HEK293 (cell line): ENCODE measurements around the gene PPEF1.
A peak's percentile ranks its signal among the peaks of the same experiment; 100 is the strongest.

Experiments
- CTCF ChIA-PET: fragments of 350-600 bp; formaldehyde crosslinking; extraction: SDS; loops from one replicate; lab custom pipeline; 2021; ENCODE audit warnings: antibody characterized with exemption; lab: Yijun Ruan, JAX
- POLR2A ChIA-PET: fragments of 300-600 bp; formaldehyde crosslinking; extraction: SDS; loops from one replicate; lab custom pipeline; 2020; ENCODE audit warnings: antibody characterized with exemption, inconsistent platforms; lab: Yijun Ruan, JAX
- H3K27ac ChIP-seq: fragments of 200-500 bp; sonication (Bioruptor generic); 2 replicates; pipeline ENCODE4 v1.5.1; 2014; ENCODE audit warnings: low read depth, low read length, control low read depth, inconsistent platforms; ENCODE audit errors: extremely low read depth
- H3K36me3 ChIP-seq, 2 experiments: fragments of 200-500 bp in 1 of 2; sonication (Bioruptor generic) in 1 of 2; 1 replicate in 1 of 2; 2 replicates in 1 of 2; pipeline ENCODE4 v1.5.1; 2014 to 2017; ENCODE audit warnings: inconsistent platforms in 2 of 2, low read length in 2 of 2; ENCODE audit not compliant: control insufficient read depth in 2 of 2, insufficient read depth in 1 of 2
- H3K4me1 ChIP-seq: fragments of 200-500 bp; sonication (Bioruptor generic); 2 replicates; pipeline ENCODE4 v1.5.1; 2014; ENCODE audit warnings: mild to moderate bottlenecking, low read length, inconsistent platforms; ENCODE audit not compliant: control insufficient read depth, insufficient read depth
- H3K4me3 ChIP-seq: 2 replicates; pipeline ENCODE4 v1.5.1; 2011; ENCODE audit warnings: low read depth, mild to moderate bottlenecking, control low read depth, low read length, moderate library complexity
- H3K9me3 ChIP-seq: fragments of 200-500 bp; sonication (Bioruptor generic); 2 replicates; pipeline ENCODE4 v1.5.1; 2014; ENCODE audit warnings: low read depth, low read length, inconsistent platforms; ENCODE audit not compliant: control insufficient read depth, insufficient read depth
- GFI1B ChIP-seq: fragments of 450-650 bp; formaldehyde crosslinking; IDR thresholded peaks from 2 replicates; pipeline ENCODE4 v1.5.1; 2016; ENCODE audit warnings: missing biosample characterization, missing genetic modification characterization
- GLI2 ChIP-seq: fragments of 450-650 bp; formaldehyde crosslinking; IDR thresholded peaks from 2 replicates; pipeline ENCODE4; 2017; ENCODE audit warnings: missing biosample characterization, missing genetic modification characterization, low read depth, borderline replicate concordance
- HOXA7 ChIP-seq: sonication (generic); formaldehyde crosslinking; IDR thresholded peaks from 2 replicates; pipeline ENCODE4 v1.8.1; 2022; ENCODE audit warnings: missing genetic modification reagents, borderline replicate concordance
- KLF10 ChIP-seq: fragments of 450-650 bp; IDR thresholded peaks from 2 replicates; pipeline ENCODE4 v1.5.1; 2018; ENCODE audit warnings: missing biosample characterization, mild to moderate bottlenecking, missing genetic modification characterization
- KLF17 ChIP-seq: fragments of 450-650 bp; formaldehyde crosslinking; IDR thresholded peaks from 2 replicates; pipeline ENCODE4 v1.5.1; 2016; ENCODE audit warnings: missing biosample characterization, missing genetic modification characterization
- KLF7 ChIP-seq: fragments of 450-650 bp; formaldehyde crosslinking; IDR thresholded peaks from 2 replicates; pipeline ENCODE4 v1.5.1; 2016; ENCODE audit warnings: missing biosample characterization, missing genetic modification characterization, borderline replicate concordance
- KLF8 ChIP-seq: fragments of 450-650 bp; formaldehyde crosslinking; IDR thresholded peaks from 2 replicates; pipeline ENCODE4 v1.5.1; 2016; ENCODE audit warnings: missing biosample characterization, missing genetic modification characterization
- REPIN1 ChIP-seq: fragments of 450-650 bp; formaldehyde crosslinking; IDR thresholded peaks from 2 replicates; pipeline ENCODE4 v1.5.1; 2017; ENCODE audit warnings: missing biosample characterization, missing genetic modification characterization, low read depth
- SP7 ChIP-seq: fragments of 450-650 bp; formaldehyde crosslinking; IDR thresholded peaks from 2 replicates; pipeline ENCODE4 v1.5.1; 2016; ENCODE audit warnings: missing biosample characterization, missing genetic modification characterization
- TCF7L2 ChIP-seq: IDR thresholded peaks from 2 replicates; pipeline ENCODE4 v1.6.1; 2011; ENCODE audit warnings: low read depth, mild to moderate bottlenecking, inconsistent platforms, low read length, moderate library complexity, borderline replicate concordance
- ZIC2 ChIP-seq: fragments of 450-650 bp; formaldehyde crosslinking; IDR thresholded peaks from 2 replicates; pipeline ENCODE4 v1.5.1; 2016; ENCODE audit warnings: missing biosample characterization, missing genetic modification characterization
- ZNF140 ChIP-seq: fragments of 450-650 bp; formaldehyde crosslinking; IDR thresholded peaks from 2 replicates; pipeline ENCODE4 v1.5.1; 2016; ENCODE audit warnings: missing biosample characterization, missing genetic modification characterization
- ZNF544 ChIP-seq: fragments of 450-650 bp; formaldehyde crosslinking; IDR thresholded peaks from 2 replicates; pipeline ENCODE4 v1.5.0; 2017; ENCODE audit warnings: missing biosample characterization, missing genetic modification characterization
- ZNF626 ChIP-seq: fragments of 450-650 bp; sonication (Bioruptor Pico); formaldehyde crosslinking; IDR thresholded peaks from 2 replicates; pipeline ENCODE4 v1.5.1; 2018; ENCODE audit warnings: missing biosample characterization, missing genetic modification characterization, inconsistent platforms
- ZNF670 ChIP-seq: fragments of 450-650 bp; formaldehyde crosslinking; IDR thresholded peaks from 2 replicates; pipeline ENCODE4 v1.5.1; 2016; ENCODE audit warnings: missing biosample characterization, missing genetic modification characterization, low read depth
- ZXDB ChIP-seq: fragments of 450-650 bp; formaldehyde crosslinking; IDR thresholded peaks from 2 replicates; pipeline ENCODE4 v1.5.1; 2016; ENCODE audit warnings: missing biosample characterization, missing genetic modification characterization
- TF ChIP-seq, protein P1 (sequence below): fragments of 450-650 bp; formaldehyde crosslinking; conservative IDR thresholded peaks from 2 replicates; pipeline ENCODE4 v1.5.1; 2016; ENCODE audit warnings: low read depth, missing biosample characterization, missing genetic modification characterization

The PPEF1 gene

DNA sequence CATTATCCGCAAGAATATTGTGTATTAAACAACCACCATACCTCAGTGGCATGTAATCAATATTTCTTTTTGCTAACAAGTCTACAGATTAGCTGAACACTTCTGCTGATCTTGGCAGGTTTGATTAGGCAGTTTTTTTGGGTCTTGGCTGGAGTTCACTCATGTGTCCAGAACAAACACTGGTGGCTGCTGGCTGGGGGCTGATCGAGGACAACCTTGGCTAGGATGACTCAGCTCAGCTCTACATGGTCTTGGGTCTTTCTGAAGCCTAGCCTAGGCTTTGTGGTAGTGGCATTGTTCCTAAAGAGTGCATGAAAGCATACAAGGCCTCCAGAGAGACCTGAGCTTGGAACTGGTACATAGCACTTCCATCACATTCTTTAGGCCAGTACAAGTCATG lies 41.1 kb downstream of the PPEF1 start (continued):
- TF ChIP-seq ZNF626 = no peak
- TF ChIP-seq ZXDB = no peak
- no peak for TF ChIP-seq GFI1B (tag by site-specific recombination)
- no peak for TF ChIP-seq ZNF140
- TF ChIP-seq, all 188 proteins: peak for 0

DNA sequence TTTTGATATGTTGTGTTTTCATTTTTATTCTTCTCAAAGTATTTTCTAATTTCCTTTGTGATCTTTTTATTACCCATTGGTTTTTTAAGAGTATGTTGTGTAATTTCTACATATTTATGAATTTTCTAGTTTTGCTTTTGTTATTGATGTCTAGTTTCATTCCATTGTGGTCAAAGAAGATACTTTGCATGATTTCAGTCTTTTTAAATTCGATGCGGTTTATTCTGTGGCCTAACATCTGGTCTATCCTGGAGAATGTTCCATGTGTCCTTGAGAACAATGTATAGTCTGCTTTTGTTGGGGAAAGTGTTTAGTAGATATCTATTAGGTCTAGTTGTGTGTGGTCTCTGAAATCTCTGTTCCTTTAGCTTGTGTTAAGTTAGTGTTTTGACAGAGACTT lies 46.2 kb downstream of the PPEF1 start:
- no peak overlapping the region for H3K4me3 ChIP-seq

DNA sequence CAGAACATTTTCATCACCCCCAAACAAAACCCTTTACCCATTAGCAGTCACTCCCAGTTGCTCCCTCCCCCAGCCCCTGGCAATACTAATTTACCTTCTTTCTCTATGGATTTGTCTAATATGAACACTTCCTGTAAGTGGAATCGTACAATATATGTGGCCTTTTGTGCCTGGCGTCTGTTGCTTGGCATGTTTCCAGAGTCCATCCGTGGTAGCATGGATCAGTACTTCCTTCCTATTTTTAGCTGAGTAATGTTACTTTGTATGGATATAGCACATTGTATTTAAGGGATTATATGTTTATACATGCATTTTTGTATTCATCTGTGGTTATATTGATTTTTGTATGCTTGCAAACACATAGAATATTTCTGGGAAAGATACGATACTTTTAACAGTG lies 48.2 kb downstream of the PPEF1 start:
- Histone ChIP-seq H3K27ac (no peak overlapping the region), H3K9me3 (no peaks in the 10 kb centered on the region), H3K4me3 (no peak overlapping the region), H3K36me3 (no peaks in the 10 kb centered on the region), H3K4me1 (no peaks in the 10 kb centered on the region)
- TF ChIP-seq GLI2 = no peak
- no peak for TF ChIP-seq KLF7 (tag by site-specific recombination)
- CTCF ChIA-PET = no interaction called here
- POLR2A ChIA-PET = no interaction called here

More for the DNA sequence above, 46.2 kb downstream of the PPEF1 start:
- POLR2A ChIA-PET = no interaction called here
- H3K9me3 ChIP-seq = no peaks in the 10 kb centered on the region
- CTCF ChIA-PET = no interaction called here
- no peaks in the 10 kb centered on the region for H3K36me3 ChIP-seq
- H3K4me1 ChIP-seq = no peaks in the 10 kb centered on the region
- TF ChIP-seq HOXA7 (CRISPR knock-in tag) (no peak), KLF8 (tag by site-specific recombination) (no peak), KLF17 (tag by site-specific recombination) (no peak), ZNF626 (no peak), REPIN1 (tag by site-specific recombination) (no peak), KLF10 (tag by site-specific recombination) (no peak), ZNF544 (tag by site-specific recombination) (no peak), SP7 (no peak), TCF7L2 (no peak)
- TF ChIP-seq, protein P1, sequence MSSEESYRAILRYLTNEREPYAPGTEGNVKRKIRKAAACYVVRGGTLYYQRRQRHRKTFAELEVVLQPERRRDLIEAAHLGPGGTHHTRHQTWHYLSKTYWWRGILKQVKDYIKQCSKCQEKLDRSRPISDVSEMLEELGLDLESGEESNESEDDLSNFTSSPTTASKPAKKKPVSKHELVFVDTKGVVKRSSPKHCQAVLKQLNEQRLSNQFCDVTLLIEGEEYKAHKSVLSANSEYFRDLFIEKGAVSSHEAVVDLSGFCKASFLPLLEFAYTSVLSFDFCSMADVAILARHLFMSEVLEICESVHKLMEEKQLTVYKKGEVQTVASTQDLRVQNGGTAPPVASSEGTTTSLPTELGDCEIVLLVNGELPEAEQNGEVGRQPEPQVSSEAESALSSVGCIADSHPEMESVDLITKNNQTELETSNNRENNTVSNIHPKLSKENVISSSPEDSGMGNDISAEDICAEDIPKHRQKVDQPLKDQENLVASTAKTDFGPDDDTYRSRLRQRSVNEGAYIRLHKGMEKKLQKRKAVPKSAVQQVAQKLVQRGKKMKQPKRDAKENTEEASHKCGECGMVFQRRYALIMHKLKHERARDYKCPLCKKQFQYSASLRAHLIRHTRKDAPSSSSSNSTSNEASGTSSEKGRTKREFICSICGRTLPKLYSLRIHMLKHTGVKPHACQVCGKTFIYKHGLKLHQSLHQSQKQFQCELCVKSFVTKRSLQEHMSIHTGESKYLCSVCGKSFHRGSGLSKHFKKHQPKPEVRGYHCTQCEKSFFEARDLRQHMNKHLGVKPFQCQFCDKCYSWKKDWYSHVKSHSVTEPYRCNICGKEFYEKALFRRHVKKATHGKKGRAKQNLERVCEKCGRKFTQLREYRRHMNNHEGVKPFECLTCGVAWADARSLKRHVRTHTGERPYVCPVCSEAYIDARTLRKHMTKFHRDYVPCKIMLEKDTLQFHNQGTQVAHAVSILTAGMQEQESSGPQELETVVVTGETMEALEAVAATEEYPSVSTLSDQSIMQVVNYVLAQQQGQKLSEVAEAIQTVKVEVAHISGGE (tag by site-specific recombination) = no peak
- H3K27ac ChIP-seq = no peak overlapping the region

DNA sequence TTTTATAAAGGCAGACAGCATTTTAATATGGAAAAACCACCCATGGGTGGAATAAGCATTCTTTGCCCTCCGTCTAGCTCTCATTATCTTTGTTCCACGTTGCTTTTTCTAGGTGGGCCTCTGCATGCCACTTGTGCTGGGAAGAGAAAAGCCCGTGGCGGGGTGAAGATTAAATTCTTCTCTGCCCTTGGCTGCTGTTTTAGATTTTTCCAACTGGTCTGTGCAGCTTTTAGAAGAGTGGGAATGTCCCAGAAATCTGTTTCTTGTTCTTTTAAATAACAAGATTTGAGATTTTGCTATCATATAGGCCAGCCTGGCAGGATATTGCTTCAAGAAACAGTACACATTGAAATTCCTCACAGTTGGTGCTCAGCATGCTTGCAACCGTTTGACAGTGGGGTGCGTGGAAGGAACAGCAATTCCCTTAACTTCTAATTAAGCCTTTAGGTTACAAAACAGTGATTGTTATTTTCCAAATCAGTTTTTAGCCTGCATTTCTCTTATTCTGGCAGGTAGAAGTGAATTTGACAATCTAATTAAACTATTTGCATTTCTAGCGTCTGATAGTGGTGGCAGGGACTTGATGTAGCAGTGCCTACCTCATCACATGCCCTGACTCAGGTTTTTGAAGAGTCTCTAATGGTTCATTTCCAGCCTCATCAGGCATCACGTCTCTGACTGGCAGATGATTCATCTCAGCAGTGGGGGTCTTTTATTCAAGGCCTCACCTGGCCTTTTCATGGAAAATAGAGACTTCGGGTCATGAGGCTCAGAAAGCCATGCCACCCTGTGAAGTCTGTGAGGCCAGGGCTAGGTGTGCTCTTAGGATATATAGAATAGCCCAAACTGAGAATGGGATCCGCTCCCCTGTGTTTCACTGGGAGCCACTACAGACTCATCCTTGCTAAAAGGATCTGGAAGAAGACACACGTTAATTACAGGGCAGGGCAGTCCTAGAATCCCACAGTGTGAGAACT lies 50.8 kb downstream of the PPEF1 start:
- CTCF ChIA-PET = no interaction called here
- POLR2A ChIA-PET = no interaction called here
- no peaks in the 10 kb centered on the region for H3K4me1 ChIP-seq
- H3K4me3 ChIP-seq = no peak overlapping the region
- H3K27ac ChIP-seq = no peak overlapping the region
- TF ChIP-seq ZNF670 (tag by site-specific recombination) = no peak
- TF ChIP-seq ZIC2 (tag by site-specific recombination) = peak; percentile 26; the same call in 1 of the 2 replicates
- H3K9me3 ChIP-seq = no peaks in the 10 kb centered on the region
- H3K36me3 ChIP-seq = no peaks in the 10 kb centered on the region
